NCI-H1436 treated with DMSO at 0.1 percent for 48 hours (cell line): Measurements from ENCODE around the gene DHDH.
"Not testable (repeated sequence)": the region's sequence is repeated elsewhere in the genome, so short reads cannot be mapped to it uniquely, and the experiment has no call there.

Source experiments
- DNase-seq: peaks from one replicate; lab custom pipeline; 2025; lab: John Stamatoyannopoulos, UW

Gene DHDH

GRCh38 chr19:48933382-48933932 is at the start of gene DHDH:
Gene DHDH, plus strand, starts transcription at chr19:48933699. Its CDS starts 23 bp downstream, at chr19:48933722.
- DNase-seq: peak; percentile 86

GRCh38 chr19:48883726-48884125 is 49.8 kb upstream of the DHDH start:
- DNase-seq: no peak

- no peak for DNase-seq
Measured at GRCh38 chr19:48887861-48888612, 45.5 kb upstream of the DHDH start.

GRCh38 chr19:48889496-48889895 is 44.0 kb upstream of the DHDH start:
- not testable (repeated sequence) for DNase-seq

GRCh38 chr19:48890551-48890950 is 42.9 kb upstream of the DHDH start:
- no peak for DNase-seq

GRCh38 chr19:48895226-48895625 is 38.3 kb upstream of the DHDH start:
- no peak for DNase-seq

- DNase-seq: no peak
Measured at GRCh38 chr19:48896191-48896720, 37.2 kb upstream of the DHDH start.

- DNase-seq: no peak
Measured at GRCh38 chr19:48897181-48897580, 36.3 kb upstream of the DHDH start.

GRCh38 chr19:48899386-48899749 is 34.1 kb upstream of the DHDH start:
- not testable (repeated sequence) for DNase-seq

- peak; percentile 94 for DNase-seq
Measured at GRCh38 chr19:48899781-48900476, 33.6 kb upstream of the DHDH start, which contains the start of gene NUCB1. Gene NUCB1, plus strand, starts transcription at chr19:48900312. Its CDS starts 485 bp downstream, at chr19:48900797.

- no peak for DNase-seq
Measured at GRCh38 chr19:48900477-48901406, 32.8 kb upstream of the DHDH start.

- not testable (repeated sequence) for DNase-seq
Measured at GRCh38 chr19:48902291-48902690, 31.2 kb upstream of the DHDH start.

- DNase-seq: not testable (repeated sequence)
Measured at GRCh38 chr19:48903788-48904187, 29.7 kb upstream of the DHDH start.

GRCh38 chr19:48905664-48906063 is 27.8 kb upstream of the DHDH start:
- no peak for DNase-seq

- DNase-seq: no peak
Measured at GRCh38 chr19:48906324-48906723, 27.2 kb upstream of the DHDH start.

- no peak for DNase-seq
Measured at GRCh38 chr19:48907671-48908070, 25.8 kb upstream of the DHDH start.

GRCh38 chr19:48909424-48910077 is 23.9 kb upstream of the DHDH start:
- not testable (repeated sequence) for DNase-seq

GRCh38 chr19:48910803-48911202 is 22.7 kb upstream of the DHDH start:
- no peak for DNase-seq

- no peak for DNase-seq
Measured at GRCh38 chr19:48913114-48913889, 20.2 kb upstream of the DHDH start.

GRCh38 chr19:48914181-48914580 is 19.3 kb upstream of the DHDH start:
- no peak for DNase-seq
